Esophagus squamous epithelium (tissue), 5 donors: ENCODE data around the gene ADAMTS3. TPM values are rescaled to one million over a fixed set of nuclear protein-coding genes. Genes with fewer than 3 reads are reported as not detected.
"Not testable (repeated sequence)": the region's sequence is repeated elsewhere in the genome, so short reads cannot be mapped to it uniquely, and the experiment has no call there.

ENCODE experiments used
- DNase-seq: peaks from one replicate; lab custom pipeline; 2025; lab: John Stamatoyannopoulos, UW
- H3K27ac ChIP-seq, 4 donors: fragments of 200-600 bp; sonication (generic); one replicate each; pipeline ENCODE4 v1.5.1; 2016 to 2019; ENCODE audit warnings: mild to moderate bottlenecking in 1 of 4
- H3K27me3 ChIP-seq, 4 donors: fragments of 200-600 bp; sonication (generic); 1 replicate in 3 of 4; 2 replicates in 1 of 4; pipeline versions ENCODE4 v1.5.1 to v1.6.0; 2017 to 2021; ENCODE audit warnings: antibody characterized with exemption in 1 of 4
- H3K36me3 ChIP-seq, 3 donors: fragments of 200-600 bp; sonication (generic); one replicate each; pipeline ENCODE4 v1.5.1; 2016 to 2019
- H3K4me1 ChIP-seq, 3 donors: fragments of 200-600 bp; sonication (generic); one replicate each; pipeline ENCODE4 v1.5.1; 2017 to 2019
- H3K4me3 ChIP-seq, 4 donors: fragments of 200-600 bp; sonication (generic); 1 replicate in 3 of 4; 2 replicates in 1 of 4; pipeline ENCODE4 v1.5.1; 2016 to 2019; ENCODE audit warnings: mild to moderate bottlenecking in 2 of 4, moderate library complexity in 1 of 4
- H3K9me3 ChIP-seq, 3 donors: fragments of 200-600 bp; sonication (generic); one replicate each; pipeline ENCODE4 v1.5.1; 2016 to 2019
- POLR2A ChIP-seq, 4 donors: fragments of 450-650 bp; IDR thresholded peaks; one replicate each; pipeline ENCODE4 v1.6.1; 2017; ENCODE audit warnings: antibody characterized with exemption in 4 of 4, mild to moderate bottlenecking in 4 of 4, moderate library complexity in 3 of 4
- WGBS, 2 donors: methylation state at CpG; one replicate each; pipeline ENCODE4 v1.1.5; 2018; 5-methylcytosine and 5-hydroxymethylcytosine counted together
- intact Hi-C: fragments of 100-400 bp; cut with DNase I; formaldehyde crosslinking; loops from one replicate; pipeline ENCODE4 v1.15.0; 2022
- total RNA-seq, 4 donors: library from RNA; depleted of rRNA; stranded (reverse); fragments of >200 nt; gene quantifications; one replicate each; pipeline ENCODE4 v1.1.0, GENCODE V29; 2016
- TF ChIP-seq, protein P1 (sequence below), 6 experiments: fragments of 450-650 bp in 4 of 6; fragments of 200-600 bp in 2 of 6; sonication (generic) in 2 of 6; IDR thresholded peaks; one replicate each; pipeline ENCODE4 v1.5.1; 2016 to 2019; ENCODE audit warnings: antibody characterized with exemption in 6 of 6, mild to moderate bottlenecking in 4 of 6, moderate library complexity in 4 of 6
- donor health status: DM: yes; HTN: yes; CAD: no.

The ADAMTS3 gene
- total RNA-seq, 4 donors from 2014 or later: 0.15 to 0.57 (median 0.18) TPM; not detected in 1

- H3K4me1 ChIP-seq: no peaks in the 10 kb centered on the region
- no peaks in the 10 kb centered on the region for H3K9me3 ChIP-seq
- no peaks in the 10 kb centered on the region for H3K36me3 ChIP-seq
- intact Hi-C loops: no loop called here
- no peak overlapping the region for H3K4me3 ChIP-seq
- TF ChIP-seq POLR2A (IDR thresholded peaks at IDR 0.05): no peak
- TF ChIP-seq, protein P1, sequence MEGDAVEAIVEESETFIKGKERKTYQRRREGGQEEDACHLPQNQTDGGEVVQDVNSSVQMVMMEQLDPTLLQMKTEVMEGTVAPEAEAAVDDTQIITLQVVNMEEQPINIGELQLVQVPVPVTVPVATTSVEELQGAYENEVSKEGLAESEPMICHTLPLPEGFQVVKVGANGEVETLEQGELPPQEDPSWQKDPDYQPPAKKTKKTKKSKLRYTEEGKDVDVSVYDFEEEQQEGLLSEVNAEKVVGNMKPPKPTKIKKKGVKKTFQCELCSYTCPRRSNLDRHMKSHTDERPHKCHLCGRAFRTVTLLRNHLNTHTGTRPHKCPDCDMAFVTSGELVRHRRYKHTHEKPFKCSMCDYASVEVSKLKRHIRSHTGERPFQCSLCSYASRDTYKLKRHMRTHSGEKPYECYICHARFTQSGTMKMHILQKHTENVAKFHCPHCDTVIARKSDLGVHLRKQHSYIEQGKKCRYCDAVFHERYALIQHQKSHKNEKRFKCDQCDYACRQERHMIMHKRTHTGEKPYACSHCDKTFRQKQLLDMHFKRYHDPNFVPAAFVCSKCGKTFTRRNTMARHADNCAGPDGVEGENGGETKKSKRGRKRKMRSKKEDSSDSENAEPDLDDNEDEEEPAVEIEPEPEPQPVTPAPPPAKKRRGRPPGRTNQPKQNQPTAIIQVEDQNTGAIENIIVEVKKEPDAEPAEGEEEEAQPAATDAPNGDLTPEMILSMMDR (IDR thresholded peaks at IDR 0.05): no peak
- H3K27ac ChIP-seq: no peak overlapping the region
- H3K27me3 ChIP-seq: no peaks in the 10 kb centered on the region
- no peak for DNase-seq
Measured at GRCh38 chr4:72430050-72430449, 139.0 kb downstream of the ADAMTS3 start.

DNA sequence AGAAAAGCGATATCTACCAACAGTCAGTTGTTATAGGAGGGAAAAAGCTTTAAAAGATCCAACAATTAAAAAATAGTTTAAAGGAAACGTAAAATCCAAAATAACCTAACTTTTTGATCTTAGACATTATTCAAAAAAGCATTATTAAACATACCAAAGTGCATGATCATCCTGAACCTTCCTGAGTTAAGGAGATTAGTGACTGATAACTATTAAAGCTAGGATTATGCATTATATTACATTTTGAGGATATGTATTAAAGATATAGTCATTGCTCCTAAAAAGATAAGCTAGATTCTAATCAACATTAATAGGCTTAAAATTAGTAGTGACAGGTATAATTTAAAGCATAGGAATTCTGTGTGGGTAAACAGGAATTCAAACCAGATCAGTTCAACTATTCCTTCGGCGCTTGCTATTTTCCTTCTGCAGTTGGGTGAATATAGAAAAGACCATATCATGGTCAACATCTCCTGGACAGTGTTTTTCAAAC is 139.6 kb downstream of the ADAMTS3 start:
- H3K4me1 ChIP-seq: no peaks in the 10 kb centered on the region
- TF ChIP-seq, protein P1 (IDR thresholded peaks at IDR 0.05): no peak
- no peak for TF ChIP-seq POLR2A (IDR thresholded peaks at IDR 0.05)
- no peak overlapping the region for H3K4me3 ChIP-seq
- H3K36me3 ChIP-seq: no peaks in the 10 kb centered on the region
- 91 to 92% methylated on average over 4 of the region's 4 CpGs for WGBS, 2 donors
- intact Hi-C loops: no loop called here
- H3K9me3 ChIP-seq: no peaks in the 10 kb centered on the region
- H3K27me3 ChIP-seq: no peaks in the 10 kb centered on the region
- H3K27ac ChIP-seq: no peak overlapping the region
- DNase-seq: no peak

- intact Hi-C loops: no loop called here
- no peak overlapping the region for H3K27ac ChIP-seq
- DNase-seq: no peak
- H3K4me3 ChIP-seq: no peak overlapping the region
- TF ChIP-seq, protein P1 (IDR thresholded peaks at IDR 0.05): no peak
- no peak for TF ChIP-seq POLR2A (IDR thresholded peaks at IDR 0.05)
- no peaks in the 10 kb centered on the region for H3K9me3 ChIP-seq
- H3K27me3 ChIP-seq: no peaks in the 10 kb centered on the region
- no peaks in the 10 kb centered on the region for H3K4me1 ChIP-seq
- no peaks in the 10 kb centered on the region for H3K36me3 ChIP-seq
Measured at GRCh38 chr4:72427057-72427456, 142.0 kb downstream of the ADAMTS3 start.

- H3K36me3 ChIP-seq, H3K27me3 ChIP-seq, H3K9me3 ChIP-seq, H3K4me1 ChIP-seq, intact Hi-C loops, H3K4me3 ChIP-seq, H3K27ac ChIP-seq, DNase-seq: not testable (repeated sequence)
Measured at GRCh38 chr4:72425908-72426307, 143.1 kb downstream of the ADAMTS3 start.

DNA sequence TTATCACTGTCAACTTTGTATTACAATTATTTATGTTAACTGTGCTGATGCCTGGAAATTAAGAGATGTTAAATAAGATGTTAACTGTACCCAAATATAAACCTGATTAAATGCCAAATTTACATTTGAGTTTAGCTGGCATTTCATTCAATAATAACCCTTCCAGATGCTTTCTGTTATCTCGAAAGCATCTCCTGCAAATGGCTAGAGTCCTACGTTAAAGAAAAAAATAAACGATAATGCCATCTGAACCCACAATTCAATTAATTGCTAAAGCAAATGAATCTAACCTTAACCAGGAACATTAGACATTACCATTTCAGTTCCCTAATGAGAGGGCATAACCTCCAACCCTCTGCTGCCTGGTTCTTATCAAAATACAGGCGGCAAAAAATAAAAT is 145.0 kb downstream of the ADAMTS3 start:
- WGBS, 2 donors: 68 to 79% methylated on average over 4 of the region's 4 CpGs
- intact Hi-C loops: no loop called here
- Histone ChIP-seq H3K4me3 (no peak overlapping the region), H3K27ac (no peak overlapping the region), H3K36me3 (no peaks in the 10 kb centered on the region), H3K4me1 (no peaks in the 10 kb centered on the region), H3K27me3 (no peaks in the 10 kb centered on the region), H3K9me3 (no peaks in the 10 kb centered on the region)
- no peak for DNase-seq
- TF ChIP-seq POLR2A (IDR thresholded peaks at IDR 0.05): no peak
- TF ChIP-seq, protein P1 (IDR thresholded peaks at IDR 0.05): no peak

- WGBS, 2 donors: 82 to 84% methylated on average over 2 of the region's 2 CpGs
- no peak overlapping the region for H3K27ac ChIP-seq
- no peak overlapping the region for H3K4me3 ChIP-seq
- H3K9me3 ChIP-seq: no peaks in the 10 kb centered on the region
- no peaks in the 10 kb centered on the region for H3K27me3 ChIP-seq
- no peaks in the 10 kb centered on the region for H3K36me3 ChIP-seq
- no peak for DNase-seq
- no peak for TF ChIP-seq POLR2A (IDR thresholded peaks at IDR 0.05)
- TF ChIP-seq, protein P1 (IDR thresholded peaks at IDR 0.05): no peak
- intact Hi-C loops: no loop called here
- peaks cover 0 to 7% (median 0%) of the 10 kb centered on the region in 3 donors for H3K4me1 ChIP-seq
Measured at GRCh38 chr4:72422416-72422815, 146.6 kb downstream of the ADAMTS3 start.
